Activated CD8-positive, alpha-beta memory T cell treated with anti-CD3 and anti-CD28 coated beads for 24 hours (primary cell): ENCODE data around the gene WFIKKN2.
A peak's percentile ranks its signal among the peaks of the same experiment; 100 is the strongest.

Experiments used
- DNase-seq: peaks from one replicate; pipeline ENCODE4 v3.0.0-alpha.2; 2020

Gene WFIKKN2

DNA sequence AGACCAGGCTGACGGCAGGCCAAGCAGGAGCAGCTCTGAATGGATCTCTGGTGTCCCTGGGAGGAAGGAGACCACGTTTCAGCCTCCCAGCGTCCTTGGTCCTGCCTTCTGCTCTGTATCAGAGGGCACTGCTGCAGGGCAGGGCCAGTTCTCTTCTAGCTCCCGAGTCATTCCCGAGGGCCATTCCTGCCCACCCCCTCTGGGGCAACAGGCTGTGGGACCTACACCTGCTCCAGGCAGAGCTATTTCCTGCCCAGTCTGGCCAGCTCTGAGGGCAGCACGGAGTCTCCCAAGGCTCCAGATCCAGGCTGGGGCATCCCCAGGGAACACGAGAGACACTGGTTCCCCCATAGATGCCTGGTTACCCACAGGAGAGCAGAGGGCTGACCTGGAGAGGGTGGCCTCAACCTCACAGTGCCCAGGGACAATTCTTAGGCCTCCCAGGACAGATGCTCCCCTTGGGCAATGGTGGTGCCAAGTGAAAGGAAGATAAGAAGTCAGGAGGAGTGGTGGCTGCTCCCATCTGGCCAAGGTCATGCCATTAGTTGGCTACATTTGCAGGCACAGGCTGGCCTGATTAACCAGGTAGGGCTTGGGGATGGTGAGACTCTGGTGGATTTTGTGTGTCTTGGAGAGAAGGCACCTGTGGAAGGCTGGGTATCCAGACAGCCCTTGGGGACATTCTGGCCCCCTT lies 2.0 kb downstream of the WFIKKN2 start:
- DNase-seq: no peak

DNA sequence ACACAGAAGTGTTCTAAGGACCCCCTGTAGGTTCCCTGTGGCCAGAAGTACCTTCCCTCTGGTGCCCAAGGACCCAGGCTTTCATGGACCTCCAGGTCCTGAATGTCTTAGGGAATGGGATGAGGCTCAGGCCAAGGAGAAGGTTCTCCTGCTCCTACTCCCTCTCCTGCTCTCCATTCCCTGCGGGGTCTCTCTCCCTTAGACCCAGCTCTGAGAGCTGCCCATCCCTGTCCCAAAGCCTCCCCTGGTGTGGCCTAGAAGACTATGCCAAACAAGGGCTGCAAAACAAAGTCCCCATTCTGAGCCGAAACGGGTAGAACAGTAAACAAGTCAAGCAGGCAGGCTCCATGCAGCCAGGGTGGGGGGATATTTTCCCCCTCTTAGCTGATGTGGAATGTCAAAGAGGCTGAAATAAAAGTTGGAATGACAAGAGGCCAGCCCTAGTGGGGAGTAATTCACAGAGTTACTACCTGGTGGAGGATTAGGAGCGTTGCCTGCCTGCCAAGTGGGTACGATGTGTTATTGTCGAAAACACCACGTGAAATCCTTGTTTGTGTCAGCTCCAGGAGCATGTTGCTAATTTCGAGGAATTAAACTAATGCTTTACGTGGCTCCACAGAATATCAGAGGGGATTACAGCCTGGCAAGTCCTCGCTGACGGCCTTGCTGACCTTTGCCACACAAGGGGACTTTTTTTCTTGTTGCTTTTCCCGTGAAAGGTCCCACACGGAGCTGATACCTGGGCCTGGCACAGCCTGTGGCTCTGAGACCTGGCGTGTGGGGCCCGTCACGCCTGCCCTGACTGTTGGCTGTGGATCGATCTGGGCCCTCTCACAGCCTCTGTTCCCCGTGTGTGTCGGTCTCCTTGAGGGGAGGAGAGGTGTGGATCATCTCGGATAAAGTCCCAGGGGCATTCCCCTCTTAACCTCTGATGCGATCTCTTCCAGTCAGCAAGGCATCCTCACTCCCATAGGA lies 2.9 kb downstream of the WFIKKN2 start:
- peak; percentile 37 for DNase-seq

DNA sequence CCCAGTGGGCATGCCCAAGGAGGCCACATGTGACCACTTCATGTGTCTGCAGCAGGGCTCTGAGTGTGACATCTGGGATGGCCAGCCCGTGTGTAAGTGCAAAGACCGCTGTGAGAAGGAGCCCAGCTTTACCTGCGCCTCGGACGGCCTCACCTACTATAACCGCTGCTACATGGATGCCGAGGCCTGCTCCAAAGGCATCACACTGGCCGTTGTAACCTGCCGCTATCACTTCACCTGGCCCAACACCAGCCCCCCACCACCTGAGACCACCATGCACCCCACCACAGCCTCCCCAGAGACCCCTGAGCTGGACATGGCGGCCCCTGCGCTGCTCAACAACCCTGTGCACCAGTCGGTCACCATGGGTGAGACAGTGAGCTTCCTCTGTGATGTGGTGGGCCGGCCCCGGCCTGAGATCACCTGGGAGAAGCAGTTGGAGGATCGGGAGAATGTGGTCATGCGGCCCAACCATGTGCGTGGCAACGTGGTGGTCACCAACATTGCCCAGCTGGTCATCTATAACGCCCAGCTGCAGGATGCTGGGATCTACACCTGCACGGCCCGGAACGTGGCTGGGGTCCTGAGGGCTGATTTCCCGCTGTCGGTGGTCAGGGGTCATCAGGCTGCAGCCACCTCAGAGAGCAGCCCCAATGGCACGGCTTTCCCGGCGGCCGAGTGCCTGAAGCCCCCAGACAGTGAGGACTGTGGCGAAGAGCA lies 4.4 kb downstream of the WFIKKN2 start:
- DNase-seq: peak; percentile 30

DNA sequence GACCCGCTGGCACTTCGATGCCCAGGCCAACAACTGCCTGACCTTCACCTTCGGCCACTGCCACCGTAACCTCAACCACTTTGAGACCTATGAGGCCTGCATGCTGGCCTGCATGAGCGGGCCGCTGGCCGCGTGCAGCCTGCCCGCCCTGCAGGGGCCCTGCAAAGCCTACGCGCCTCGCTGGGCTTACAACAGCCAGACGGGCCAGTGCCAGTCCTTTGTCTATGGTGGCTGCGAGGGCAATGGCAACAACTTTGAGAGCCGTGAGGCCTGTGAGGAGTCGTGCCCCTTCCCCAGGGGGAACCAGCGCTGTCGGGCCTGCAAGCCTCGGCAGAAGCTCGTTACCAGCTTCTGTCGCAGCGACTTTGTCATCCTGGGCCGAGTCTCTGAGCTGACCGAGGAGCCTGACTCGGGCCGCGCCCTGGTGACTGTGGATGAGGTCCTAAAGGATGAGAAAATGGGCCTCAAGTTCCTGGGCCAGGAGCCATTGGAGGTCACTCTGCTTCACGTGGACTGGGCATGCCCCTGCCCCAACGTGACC lies 5.0 kb downstream of the WFIKKN2 start:
- DNase-seq: peak; percentile 46

DNA sequence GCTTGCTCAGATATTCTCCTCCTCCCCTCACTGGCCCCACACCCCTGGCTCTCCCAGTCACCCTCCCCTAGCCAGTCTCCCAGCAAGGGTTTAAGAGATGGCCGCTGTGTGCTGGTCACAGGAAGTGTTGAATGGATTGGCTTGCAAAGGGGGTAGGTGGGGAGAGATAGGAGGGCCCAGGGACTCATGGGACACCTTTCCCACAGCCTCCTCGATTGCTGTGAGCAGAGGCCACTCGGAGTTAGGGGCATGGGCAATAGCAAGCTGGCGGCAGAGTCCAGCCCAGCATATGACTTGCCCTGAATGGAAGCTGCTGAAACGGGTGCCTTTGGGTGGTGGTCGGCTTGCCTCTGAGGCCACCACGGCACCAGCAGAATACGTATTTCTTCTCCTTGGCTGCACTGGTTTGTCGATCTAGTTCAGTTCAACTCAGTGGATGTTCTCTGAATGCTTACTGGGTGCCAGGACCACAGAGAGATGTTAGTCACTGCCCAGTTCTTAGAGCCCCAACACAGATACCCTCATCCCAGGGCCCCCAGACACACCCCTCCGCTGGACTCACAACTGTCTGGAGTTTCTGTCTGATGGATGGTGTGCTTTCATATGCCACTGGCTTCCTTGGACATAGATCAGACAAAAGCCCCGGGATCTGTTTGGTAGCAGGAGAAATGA lies 6.0 kb downstream of the WFIKKN2 start:
- DNase-seq: peak; percentile 48

DNA sequence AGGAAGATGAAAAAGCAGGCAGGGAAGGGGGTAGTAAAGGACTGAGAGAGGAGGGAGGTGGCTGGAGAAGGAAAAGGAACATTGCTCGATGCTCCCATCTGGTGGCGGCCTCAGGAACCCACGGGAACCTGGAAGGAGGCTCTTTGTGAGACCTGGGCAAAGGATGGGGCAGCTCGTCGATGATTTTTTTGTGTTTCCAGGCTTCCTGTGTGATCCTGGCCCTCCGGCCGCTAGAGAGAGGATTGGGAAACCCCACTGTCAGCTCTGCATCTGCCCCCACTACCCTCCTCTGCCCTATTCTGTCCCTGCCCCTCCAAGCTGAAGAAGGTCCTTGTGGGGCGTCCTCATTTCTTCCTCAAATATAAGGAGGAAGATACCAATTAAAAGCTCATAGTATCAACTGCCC lies 6.6 kb downstream of the WFIKKN2 start:
- peak; percentile 72 for DNase-seq

DNA sequence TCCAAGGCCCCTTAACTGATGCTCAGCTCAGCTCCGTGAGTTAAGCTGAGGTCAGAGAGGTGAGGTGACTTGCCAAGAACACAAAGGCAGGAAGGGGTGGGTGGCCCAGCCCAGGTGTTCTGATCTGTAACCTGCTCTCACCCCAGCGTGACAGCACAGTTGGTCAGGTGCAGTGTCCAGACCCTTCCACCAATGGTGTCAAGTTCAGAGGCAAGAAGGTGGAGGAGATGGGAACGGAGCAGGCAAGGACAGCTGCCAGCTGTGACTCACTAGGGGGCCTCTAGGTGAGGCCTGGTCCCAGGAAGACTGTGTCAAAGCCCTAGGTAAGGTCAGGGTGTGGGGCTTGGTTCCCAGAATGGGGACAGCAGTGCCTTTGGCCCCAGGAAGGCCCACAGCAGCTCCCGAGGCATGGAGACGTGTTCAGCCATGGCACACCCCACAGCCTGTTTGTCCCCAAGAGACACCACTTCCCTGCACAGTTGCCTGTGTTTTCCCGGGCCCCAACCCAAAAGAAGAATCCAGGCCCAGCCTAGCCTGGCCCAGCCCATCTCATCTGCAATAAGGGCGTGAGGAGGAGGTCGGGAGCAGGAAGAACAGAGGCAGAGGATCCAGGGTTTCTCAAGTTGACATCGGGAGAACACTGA lies 7.2 kb downstream of the WFIKKN2 start:
- DNase-seq: peak; percentile 47

DNA sequence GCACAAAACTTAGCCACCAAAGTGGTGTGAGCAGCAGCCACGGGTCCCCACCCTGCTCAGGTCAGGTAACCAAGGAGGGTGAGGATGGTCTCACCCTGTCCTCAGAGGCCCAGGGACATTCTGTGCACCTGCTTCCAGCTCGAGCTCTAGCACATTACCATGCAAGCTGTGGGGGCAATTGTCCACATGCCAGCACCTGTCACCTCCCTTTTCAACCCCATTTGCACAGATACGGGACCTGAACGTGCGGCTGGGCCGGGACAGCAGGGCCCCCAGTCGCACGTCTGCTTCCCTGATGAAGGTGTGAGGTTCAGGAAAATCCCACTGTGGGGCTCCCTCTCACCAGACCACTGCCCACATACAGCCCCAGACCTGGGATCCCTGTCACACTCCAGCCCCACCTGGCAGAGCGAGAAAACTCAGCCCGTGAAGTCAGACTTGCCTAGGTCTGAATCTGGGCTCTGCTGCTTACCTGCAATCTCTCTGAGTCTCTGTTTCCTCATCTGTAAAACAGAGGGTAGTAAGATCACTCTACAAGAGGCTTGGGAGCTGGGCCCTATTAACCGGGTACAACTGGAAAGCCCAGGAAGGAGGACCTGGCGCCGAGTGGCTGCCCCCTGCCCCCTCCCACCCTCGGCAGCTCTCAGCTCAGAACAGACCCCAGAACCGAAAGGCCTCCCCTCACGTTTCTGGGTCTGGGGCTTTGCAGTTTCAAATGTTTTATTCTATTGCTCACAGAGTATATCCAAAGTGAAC lies 7.9 kb downstream of the WFIKKN2 start:
- DNase-seq: peak; percentile 49

DNA sequence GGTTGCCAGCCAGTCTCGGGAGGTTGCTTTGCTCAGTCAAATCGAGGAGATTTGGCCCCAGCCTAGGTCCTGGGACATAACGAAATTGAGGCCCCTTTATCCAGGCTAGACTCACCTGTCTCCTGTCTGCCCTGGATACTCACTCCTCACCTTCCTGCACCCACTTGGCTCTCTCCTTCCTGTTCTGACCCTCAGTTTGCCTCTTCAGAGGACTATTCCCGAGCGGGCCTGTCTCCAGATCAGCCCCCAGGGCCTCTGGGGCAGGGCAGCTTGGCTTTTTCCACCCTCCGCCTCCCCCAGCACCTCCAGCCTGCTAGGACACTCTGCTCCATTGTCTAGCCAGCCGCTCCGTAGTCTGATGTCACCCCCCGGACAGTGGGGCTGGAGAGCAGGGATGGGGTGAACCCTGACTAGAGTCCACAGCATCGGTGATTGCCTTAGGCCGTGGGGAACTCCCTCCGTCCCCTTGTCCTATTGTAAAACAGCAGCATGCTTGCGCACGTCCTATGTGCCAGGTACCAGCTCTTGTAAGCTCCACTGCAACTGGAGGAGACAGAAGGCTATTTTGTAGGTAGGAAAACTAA lies 8.8 kb downstream of the WFIKKN2 start:
- DNase-seq: peak; percentile 43

DNA sequence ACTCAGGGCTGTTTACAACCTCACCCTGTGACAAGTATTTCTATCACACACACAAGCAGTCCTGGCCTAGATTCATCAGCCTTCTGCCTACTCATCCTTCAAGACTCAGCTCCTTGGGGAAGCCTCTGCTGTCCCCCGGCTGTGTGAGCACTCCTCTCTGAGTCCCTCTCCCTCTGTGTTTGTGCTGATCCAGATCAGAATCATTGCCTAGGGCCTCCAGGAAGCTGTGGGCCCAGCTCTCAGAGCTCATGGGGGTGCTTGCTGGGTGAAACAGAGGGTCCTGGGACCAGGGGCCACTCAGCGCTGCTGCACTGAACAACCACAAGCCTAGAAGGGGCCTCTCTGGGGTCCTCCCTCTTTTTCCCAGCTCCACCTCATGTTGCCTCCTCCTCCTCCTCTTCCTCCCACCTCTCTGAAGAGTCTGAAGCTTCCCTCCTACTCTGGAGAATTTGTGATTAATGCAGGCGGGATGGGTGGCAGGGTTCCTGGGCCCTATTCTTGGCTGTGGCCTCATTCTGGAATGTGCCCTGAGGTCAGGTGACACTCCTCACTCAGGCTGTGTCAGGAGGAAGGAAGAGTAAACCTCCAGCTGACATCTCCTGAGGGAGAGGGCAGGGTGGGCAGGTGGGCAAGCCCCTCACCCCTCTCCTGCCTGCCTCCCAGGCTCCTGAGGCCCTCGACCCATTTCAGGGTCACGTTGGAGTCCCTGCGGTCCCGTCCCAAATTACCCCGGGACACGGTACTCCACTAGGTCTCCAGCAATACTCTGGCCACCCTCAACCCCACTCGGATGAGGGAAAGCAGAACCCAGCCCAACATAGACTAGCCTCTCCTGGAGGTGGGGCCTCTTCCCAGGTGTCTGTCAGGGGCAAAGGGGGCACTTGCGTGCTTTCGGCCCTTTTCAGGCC lies 10.1 kb downstream of the WFIKKN2 start:
- peak; percentile 32 for DNase-seq

DNA sequence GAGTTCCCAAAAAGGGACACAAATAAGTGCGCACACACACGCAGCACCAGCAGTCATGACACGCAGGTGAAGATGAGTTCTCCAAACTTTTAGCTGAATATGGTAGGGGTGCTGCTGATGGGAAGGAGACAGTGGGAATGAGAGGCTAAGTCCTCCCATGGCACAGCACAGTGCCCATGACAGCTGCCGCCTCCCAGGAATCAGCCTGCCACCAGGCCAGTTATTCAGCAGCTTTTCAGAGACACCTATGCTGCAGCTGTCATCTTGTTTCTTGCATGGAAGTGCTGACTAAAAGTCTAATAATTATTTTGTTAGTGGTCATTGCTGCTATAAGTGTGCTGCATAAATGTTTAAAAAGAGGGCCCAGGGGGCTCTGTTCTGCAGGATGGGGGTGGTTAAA lies 12.2 kb downstream of the WFIKKN2 start:
- no peak for DNase-seq

DNA sequence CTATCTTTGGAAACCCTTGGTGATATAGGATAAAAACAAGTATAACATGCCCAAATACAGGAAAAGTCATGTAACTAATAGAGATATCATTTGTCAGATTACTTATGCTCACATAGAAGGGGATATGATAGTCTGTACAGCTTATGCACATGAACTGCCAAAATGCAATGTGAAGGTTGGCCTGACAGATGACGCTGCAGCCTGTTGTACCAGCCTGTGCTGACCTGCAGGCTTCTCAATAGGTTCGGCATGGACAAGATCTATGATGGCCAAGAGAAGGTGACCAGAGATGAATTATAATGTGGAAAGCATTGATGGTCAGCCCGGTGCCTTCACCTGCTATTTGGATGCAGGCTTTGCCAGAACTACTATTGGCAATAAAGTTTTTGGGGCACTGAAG lies 12.7 kb downstream of the WFIKKN2 start:
- no peak for DNase-seq

DNA sequence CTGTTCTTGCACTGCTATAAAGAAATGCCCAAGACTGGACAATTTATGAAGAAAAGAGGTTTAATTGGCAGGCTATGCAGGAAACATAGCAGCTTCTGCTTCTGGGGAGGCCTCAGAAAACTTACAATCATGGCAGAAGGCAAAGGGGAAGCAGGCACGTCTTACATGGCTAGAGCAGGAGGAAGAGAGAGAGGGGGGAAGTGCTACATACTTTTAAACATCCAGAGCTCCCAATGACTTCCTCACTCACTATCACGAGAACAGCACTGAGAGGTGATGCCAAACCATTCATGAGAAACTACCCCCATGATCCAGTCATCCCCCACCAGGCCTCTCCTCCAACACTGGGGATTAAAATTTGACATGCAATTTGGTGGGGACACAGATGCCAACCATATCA lies 13.3 kb downstream of the WFIKKN2 start:
- DNase-seq: no peak

DNA sequence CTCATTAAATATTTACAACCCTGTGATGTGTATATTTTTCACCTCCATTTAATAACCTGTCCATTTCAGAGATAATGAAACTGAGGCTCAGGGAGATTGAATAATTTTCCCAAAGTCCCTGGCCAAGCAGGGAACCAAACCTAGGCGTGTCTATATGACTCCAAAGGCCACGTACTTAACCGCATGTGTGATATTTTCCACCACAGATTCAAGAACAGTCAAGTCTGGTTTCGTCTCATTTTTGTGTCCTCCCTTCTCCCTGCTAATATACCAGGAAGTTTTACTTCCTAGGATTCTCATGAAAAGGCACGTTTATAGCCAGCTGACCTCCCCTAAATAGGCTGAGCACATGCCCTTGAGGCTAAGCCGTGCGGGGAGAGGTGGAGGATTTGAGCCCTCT lies 15.3 kb downstream of the WFIKKN2 start:
- DNase-seq: no peak

DNA sequence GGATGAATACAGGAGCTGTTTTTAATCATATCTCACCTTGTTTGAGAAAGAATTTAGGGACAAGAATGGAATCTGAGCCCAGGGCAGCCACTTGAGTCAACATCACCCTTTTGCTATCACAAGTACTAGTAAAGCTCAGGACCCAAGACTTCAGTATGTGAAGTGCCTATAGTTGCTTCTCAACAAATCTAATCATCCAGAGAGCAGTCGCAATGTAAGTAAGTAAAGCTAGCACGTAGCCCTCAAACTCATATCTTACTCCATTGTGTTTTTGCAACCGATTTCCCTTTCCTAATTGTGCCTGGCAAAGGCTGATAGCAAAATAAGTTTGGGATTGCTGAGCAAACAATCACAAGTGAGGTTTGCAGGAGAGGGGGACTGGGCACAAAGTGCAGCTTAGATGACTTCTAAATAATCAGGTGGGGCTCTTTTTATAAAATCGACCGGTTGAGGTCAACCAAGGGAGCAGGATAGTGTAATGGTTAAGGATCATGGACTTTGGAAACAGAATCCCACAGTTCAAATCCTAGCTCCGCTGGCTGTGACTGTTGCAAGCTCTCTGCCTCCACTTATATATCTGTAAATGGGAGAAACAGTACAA lies 17.7 kb downstream of the WFIKKN2 start:
- DNase-seq: peak; percentile 38

DNA sequence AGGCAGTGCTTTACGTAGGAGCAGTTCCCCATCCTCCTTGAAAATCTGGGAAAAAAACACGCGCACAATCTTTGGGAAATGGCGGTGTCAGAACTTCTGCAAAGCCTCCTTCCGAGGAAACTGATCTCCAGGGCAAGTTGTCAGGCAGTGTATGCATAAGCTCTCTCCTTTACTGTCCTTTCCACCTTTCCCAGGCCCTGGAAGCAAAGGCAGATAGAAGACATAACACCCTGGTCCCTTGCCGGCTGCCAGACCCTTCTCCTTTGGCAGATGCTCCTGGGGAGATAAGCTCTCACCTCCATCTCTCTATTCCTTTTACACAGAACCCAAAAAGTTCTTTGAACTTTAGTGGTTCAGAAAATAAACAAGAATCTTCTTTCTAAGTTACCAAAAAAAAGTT lies 18.4 kb downstream of the WFIKKN2 start:
- peak; percentile 49 for DNase-seq

DNA sequence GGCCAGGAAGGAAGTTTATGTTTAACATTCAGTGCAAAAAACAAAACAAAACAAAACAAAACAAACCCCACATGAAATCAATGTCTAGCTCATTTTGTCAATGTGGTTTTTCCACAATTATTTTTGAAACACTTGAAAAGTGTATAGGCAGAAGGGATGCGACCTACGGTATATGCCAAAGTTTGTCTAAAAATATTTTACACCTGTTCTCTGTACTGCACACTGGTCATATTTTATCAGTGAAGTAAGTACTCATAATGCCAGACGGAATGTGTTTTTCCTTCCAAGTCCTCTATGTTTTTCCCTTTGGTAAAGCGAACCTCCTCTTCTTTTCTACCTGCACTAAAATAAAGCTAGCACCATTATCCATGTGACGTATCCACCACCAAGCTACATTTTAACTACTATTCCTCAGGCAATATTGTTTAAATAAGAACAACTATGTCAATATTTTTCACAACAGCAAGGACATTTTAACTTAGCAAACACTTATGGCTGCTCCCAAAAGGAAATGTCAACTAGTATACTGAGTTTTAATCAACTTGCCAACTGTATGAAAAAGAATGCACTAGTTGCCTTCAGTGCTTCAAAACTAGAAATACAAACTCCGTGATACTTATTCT lies 20.4 kb downstream of the WFIKKN2 start:
- DNase-seq: no peak

DNA sequence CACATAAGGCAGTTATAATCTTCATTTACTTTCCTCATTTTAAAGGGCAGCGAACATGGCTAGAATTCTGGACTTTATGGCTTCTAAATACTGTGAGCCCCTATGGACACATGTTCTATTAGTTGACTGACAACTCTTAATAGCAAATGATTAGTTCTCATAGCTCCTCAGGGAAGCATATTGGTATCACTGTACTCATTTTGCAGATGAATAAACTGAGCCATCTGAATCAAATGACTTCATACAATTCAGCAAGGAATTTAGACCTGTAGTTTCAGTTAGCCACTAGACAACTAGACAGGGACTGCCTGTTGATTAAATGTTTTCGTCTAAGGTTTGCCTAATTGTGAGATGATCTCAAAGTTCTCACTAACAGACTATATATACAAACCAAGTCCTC lies 21.0 kb downstream of the WFIKKN2 start:
- no peak for DNase-seq
